H9 (cell line): ENCODE measurements around the gene SRRM3. TPM values are rescaled to one million over a fixed set of nuclear protein-coding genes. Genes with fewer than 3 reads are reported as not detected.

Source experiments
- DNase-seq: peaks from one replicate; pipeline ENCODE4 v3.0.0-alpha.2; 2017
- H2AFZ ChIP-seq: one replicate; pipeline ENCODE4 v1.6.1; 2013; ENCODE audit warnings: mild to moderate bottlenecking, low read length, control low read depth, moderate library complexity
- H2AK5ac ChIP-seq: 2 replicates; pipeline ENCODE4 v1.6.1; 2013; ENCODE audit warnings: low read length, control low read depth, mixed read lengths; ENCODE audit not compliant: insufficient read length
- H2BK120ac ChIP-seq: one replicate; pipeline ENCODE4 v1.6.1; 2013; ENCODE audit warnings: low read depth, mild to moderate bottlenecking, low read length, control low read depth, inconsistent platforms; ENCODE audit not compliant: poor library complexity, severe bottlenecking
- H2BK12ac ChIP-seq: 2 replicates; pipeline ENCODE4 v1.6.1; 2013; ENCODE audit warnings: low read length, control low read depth, mixed read lengths, low read depth; ENCODE audit not compliant: insufficient read length
- H2BK15ac ChIP-seq: 2 replicates; pipeline ENCODE4 v1.6.1; 2013; ENCODE audit warnings: low read depth, low read length, control low read depth
- H2BK20ac ChIP-seq: one replicate; pipeline ENCODE4 v1.6.1; 2013; ENCODE audit warnings: low read depth, mild to moderate bottlenecking, low read length, control low read depth, inconsistent platforms; ENCODE audit not compliant: poor library complexity, severe bottlenecking
- H2BK5ac ChIP-seq: 2 replicates; pipeline ENCODE4 v1.6.1; 2013; ENCODE audit warnings: low read length, control low read depth, mixed read lengths; ENCODE audit not compliant: insufficient read length
- H3K14ac ChIP-seq: 2 replicates; pipeline ENCODE4 v1.6.1; 2013; ENCODE audit warnings: low read length, control low read depth; ENCODE audit not compliant: insufficient read depth
- H3K18ac ChIP-seq: 2 replicates; pipeline ENCODE4 v1.6.1; 2013; ENCODE audit warnings: low read depth, mild to moderate bottlenecking, mixed read lengths, low read length, control low read depth; ENCODE audit not compliant: insufficient read length
- H3K23ac ChIP-seq: 2 replicates; pipeline ENCODE4 v1.6.1; 2013; ENCODE audit warnings: low read length, control low read depth, mixed read lengths, low read depth; ENCODE audit not compliant: insufficient read length
- H3K23me2 ChIP-seq: 2 replicates; pipeline ENCODE4 v1.6.1; 2013; ENCODE audit warnings: low read depth, mild to moderate bottlenecking, mixed read lengths, low read length, control low read depth; ENCODE audit not compliant: insufficient read length, poor library complexity, severe bottlenecking
- H3K27ac ChIP-seq: 2 replicates; pipeline ENCODE4 v1.5.1; 2013; ENCODE audit warnings: low read length, control low read depth, mixed read lengths, low read depth; ENCODE audit not compliant: insufficient read length
- H3K27me3 ChIP-seq: 2 replicates; pipeline ENCODE4 v1.6.1; 2013; ENCODE audit warnings: low read length, control low read depth, inconsistent platforms; ENCODE audit not compliant: insufficient read depth
- H3K4ac ChIP-seq: 2 replicates; pipeline ENCODE4 v1.6.1; 2013; ENCODE audit warnings: low read depth, mild to moderate bottlenecking, control low read depth, inconsistent platforms, low read length, moderate library complexity
- H3K4me1 ChIP-seq: 2 replicates; pipeline ENCODE4 v1.6.1; 2013; ENCODE audit warnings: low read length, control low read depth, inconsistent platforms; ENCODE audit not compliant: insufficient read depth
- H3K4me2 ChIP-seq: 2 replicates; pipeline ENCODE4 v1.6.1; 2013; ENCODE audit warnings: low read length, control low read depth, mixed read lengths; ENCODE audit not compliant: insufficient read length, insufficient read depth
- H3K56ac ChIP-seq: 2 replicates; pipeline ENCODE4 v1.6.1; 2013; ENCODE audit warnings: low read depth, mild to moderate bottlenecking, mixed read lengths, low read length, control low read depth; ENCODE audit not compliant: insufficient read length
- H3K79me1 ChIP-seq: 2 replicates; pipeline ENCODE4 v1.6.1; 2013; ENCODE audit warnings: low read depth, mild to moderate bottlenecking, moderate library complexity, low read length, control low read depth, inconsistent platforms; ENCODE audit not compliant: insufficient read depth, poor library complexity, severe bottlenecking
- H3K79me2 ChIP-seq: 2 replicates; pipeline ENCODE4 v1.6.1; 2013; ENCODE audit warnings: low read length, control low read depth, inconsistent platforms; ENCODE audit not compliant: insufficient read depth
- H3K9ac ChIP-seq: 2 replicates; pipeline ENCODE4 v1.6.1; 2013; ENCODE audit warnings: low read length, control low read depth, mixed read lengths; ENCODE audit not compliant: insufficient read length; ENCODE audit errors: extremely low read depth
- H3K9me3 ChIP-seq: one replicate; pipeline ENCODE4 v1.6.1; 2013; ENCODE audit warnings: low read depth, low read length, inconsistent platforms; ENCODE audit not compliant: control insufficient read depth
- H3T11ph ChIP-seq: one replicate; pipeline ENCODE4 v1.6.1; 2013; ENCODE audit warnings: mild to moderate bottlenecking, low read length, control low read depth, inconsistent platforms
- H4K20me1 ChIP-seq: one replicate; pipeline ENCODE4 v1.6.1; 2013; ENCODE audit not compliant: control insufficient read depth, insufficient read length, insufficient read depth
- H4K5ac ChIP-seq: 2 replicates; pipeline ENCODE4 v1.6.1; 2013; ENCODE audit warnings: low read depth, mild to moderate bottlenecking, mixed read lengths, low read length, control low read depth; ENCODE audit not compliant: insufficient read length
- H4K8ac ChIP-seq: replicated peaks from 2 replicates; pipeline ENCODE4 v1.6.1; 2013; ENCODE audit warnings: low read length, control low read depth, mixed read lengths, low read depth; ENCODE audit not compliant: insufficient read length
- H4K91ac ChIP-seq: 2 replicates; pipeline ENCODE4 v1.6.1; 2013; ENCODE audit warnings: low read depth, mild to moderate bottlenecking, moderate library complexity, mixed read lengths, low read length, control low read depth; ENCODE audit not compliant: insufficient read length
- H3K27ac Mint-ChIP-seq, 3 experiments: 2 replicates in 2 of 3; 3 replicates in 1 of 3; pipeline ENCODE4 v1.8.0; 2020 to 2021; ENCODE audit warnings: mixed read lengths in 3 of 3, mild to moderate bottlenecking in 1 of 3, moderate library complexity in 1 of 3
- H3K27me3 Mint-ChIP-seq: 2 replicates; pipeline ENCODE4 v1.8.0; 2021; ENCODE audit warnings: low read depth, mild to moderate bottlenecking, moderate library complexity, mixed read lengths
- H3K36me3 Mint-ChIP-seq, 3 experiments: 2 replicates in 2 of 3; 3 replicates in 1 of 3; pipeline ENCODE4 v1.8.0; 2020 to 2021; ENCODE audit warnings: low read depth in 3 of 3, mixed read lengths in 3 of 3; ENCODE audit not compliant: insufficient read depth in 1 of 3
- H3K4me1 Mint-ChIP-seq, 2 experiments: 2 replicates each; pipeline ENCODE4 v1.8.0; 2020; ENCODE audit warnings: mixed read lengths in 2 of 2
- H3K4me3 Mint-ChIP-seq, 2 experiments: 2 replicates in 1 of 2; 3 replicates in 1 of 2; pipeline ENCODE4 v1.8.0; 2020 to 2021; ENCODE audit warnings: mild to moderate bottlenecking in 2 of 2, mixed read lengths in 2 of 2, moderate library complexity in 1 of 2
- H3K9me3 Mint-ChIP-seq, 2 experiments: 2 replicates in 1 of 2; 3 replicates in 1 of 2; pipeline ENCODE4 v1.8.0; 2020; ENCODE audit warnings: mild to moderate bottlenecking in 2 of 2, mixed read lengths in 2 of 2, moderate library complexity in 1 of 2
- WGBS: extraction: QIAGEN DNeasy Blood & Tissue Kit; methylation state at CpG from one replicate; pipeline ENCODE4 v1.1.7; 2013; ENCODE audit warnings: missing lambda C conversion rate, low lambda C conversion rate, mixed read lengths; ENCODE audit not compliant: insufficient read length; ENCODE audit errors: extremely low coverage; 5-methylcytosine and 5-hydroxymethylcytosine counted together
- total RNA-seq: library from RNA; stranded (reverse); gene quantifications from 2 replicates; pipeline ENCODE4 v1.2.1, GENCODE V29; 2021
- TF ChIP-seq, protein P1 (sequence below): fragments of 200-600 bp; sonication (generic); conservative IDR thresholded peaks from 3 replicates; pipeline ENCODE4 v1.8.0; 2021; ENCODE audit warnings: antibody characterized with exemption, mild to moderate bottlenecking

SRRM3 gene
- total RNA-seq, 1 experiment from 2014 or later = 11.0 TPM

DNA sequence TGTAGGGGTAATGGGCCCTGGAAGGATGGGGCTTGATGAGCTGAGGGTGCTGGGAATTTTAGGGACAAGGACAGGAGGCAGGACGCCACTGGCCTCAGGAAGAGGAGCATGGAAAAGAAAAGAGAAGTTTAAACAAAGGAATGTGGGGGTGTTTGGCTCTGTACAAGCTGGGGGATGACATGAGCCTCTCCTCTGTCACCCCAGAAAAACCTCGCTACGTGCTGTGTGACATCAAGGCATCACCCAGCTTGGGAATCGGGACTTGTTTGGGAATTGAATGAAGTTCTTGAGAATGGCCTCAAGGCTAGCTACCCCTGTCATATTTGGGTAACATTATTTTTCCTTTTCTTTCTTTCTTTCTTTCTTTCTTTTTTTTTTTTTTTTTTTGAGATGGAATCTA lies 53.1 kb downstream of the SRRM3 start:
- Histone ChIP-seq H3K79me2 (no peaks in the 10 kb centered on the region), H2AK5ac (no peak overlapping the region), H4K5ac (no peak overlapping the region), H2BK5ac (no peak overlapping the region), H2BK12ac (no peak overlapping the region), H3K18ac (no peak overlapping the region), H2BK15ac (no peak overlapping the region), H3K9ac (no peak overlapping the region), H3K79me1 (no peaks in the 10 kb centered on the region), H3K4ac (no peak overlapping the region), H3K9me3 (no peaks in the 10 kb centered on the region), H2BK20ac (no peak overlapping the region), H3K56ac (no peak overlapping the region), H4K91ac (no peak overlapping the region), H3T11ph (no peak overlapping the region), H3K23ac (no peak overlapping the region), H3K4me1 (no peaks in the 10 kb centered on the region; the same call in 1 of the 2 replicates), H2AFZ (no peak overlapping the region), H3K14ac (no peak overlapping the region), H2BK120ac (no peak overlapping the region), H3K4me2 (no peak overlapping the region), H3K23me2 (peaks cover 2% of the 10 kb centered on the region), H4K8ac (no peak overlapping the region), H3K27me3 (no peaks in the 10 kb centered on the region), H4K20me1 (peaks cover 3% of the 10 kb centered on the region), H3K27ac (no peak overlapping the region)
- H3K27me3 Mint-ChIP-seq = no peaks in the 10 kb centered on the region
- peak overlapping the region in 1 of 3 experiments; percentile 10; a peak in 2 of 7 replicates for H3K27ac Mint-ChIP-seq
- peaks cover 15 to 32% of the 10 kb centered on the region in 2 experiments for H3K4me1 Mint-ChIP-seq
- no peak overlapping the region; a peak in 1 of 5 replicates for H3K4me3 Mint-ChIP-seq
- TF ChIP-seq, protein P1, sequence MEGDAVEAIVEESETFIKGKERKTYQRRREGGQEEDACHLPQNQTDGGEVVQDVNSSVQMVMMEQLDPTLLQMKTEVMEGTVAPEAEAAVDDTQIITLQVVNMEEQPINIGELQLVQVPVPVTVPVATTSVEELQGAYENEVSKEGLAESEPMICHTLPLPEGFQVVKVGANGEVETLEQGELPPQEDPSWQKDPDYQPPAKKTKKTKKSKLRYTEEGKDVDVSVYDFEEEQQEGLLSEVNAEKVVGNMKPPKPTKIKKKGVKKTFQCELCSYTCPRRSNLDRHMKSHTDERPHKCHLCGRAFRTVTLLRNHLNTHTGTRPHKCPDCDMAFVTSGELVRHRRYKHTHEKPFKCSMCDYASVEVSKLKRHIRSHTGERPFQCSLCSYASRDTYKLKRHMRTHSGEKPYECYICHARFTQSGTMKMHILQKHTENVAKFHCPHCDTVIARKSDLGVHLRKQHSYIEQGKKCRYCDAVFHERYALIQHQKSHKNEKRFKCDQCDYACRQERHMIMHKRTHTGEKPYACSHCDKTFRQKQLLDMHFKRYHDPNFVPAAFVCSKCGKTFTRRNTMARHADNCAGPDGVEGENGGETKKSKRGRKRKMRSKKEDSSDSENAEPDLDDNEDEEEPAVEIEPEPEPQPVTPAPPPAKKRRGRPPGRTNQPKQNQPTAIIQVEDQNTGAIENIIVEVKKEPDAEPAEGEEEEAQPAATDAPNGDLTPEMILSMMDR = no peak
- H3K9me3 Mint-ChIP-seq = no peaks in the 10 kb centered on the region
- peaks cover 3 to 12% (median 11%) of the 10 kb centered on the region in 3 experiments for H3K36me3 Mint-ChIP-seq
- DNase-seq = no peak
- no CpG with 5 or more reads among the region's 4 CpGs for WGBS
